Activated CD4-positive, alpha-beta T cell treated with anti-CD3 and anti-CD28 coated beads, Interleukin-2, amount 50 U/mL, for 16 hours (primary cell): ENCODE measurements around the gene C20orf96.
"Not testable (repeated sequence)": the region's sequence is repeated elsewhere in the genome, so short reads cannot be mapped to it uniquely, and the experiment has no call there.

Experiments
- DNase-seq: peaks from one replicate; pipeline ENCODE4 v3.0.0-alpha.2; 2020

Gene C20orf96, protein sequence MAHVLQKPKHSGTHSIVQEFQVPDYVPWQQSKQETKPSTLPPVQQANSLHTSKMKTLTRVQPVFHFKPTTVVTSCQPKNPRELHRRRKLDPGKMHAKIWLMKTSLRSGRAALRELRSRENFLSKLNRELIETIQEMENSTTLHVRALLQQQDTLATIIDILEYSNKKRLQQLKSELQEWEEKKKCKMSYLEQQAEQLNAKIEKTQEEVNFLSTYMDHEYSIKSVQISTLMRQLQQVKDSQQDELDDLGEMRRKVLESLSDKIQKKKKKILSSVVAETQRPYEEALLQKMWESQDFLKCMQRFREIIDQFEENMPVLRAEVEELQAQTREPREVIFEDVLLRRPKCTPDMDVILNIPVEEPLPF

DNA sequence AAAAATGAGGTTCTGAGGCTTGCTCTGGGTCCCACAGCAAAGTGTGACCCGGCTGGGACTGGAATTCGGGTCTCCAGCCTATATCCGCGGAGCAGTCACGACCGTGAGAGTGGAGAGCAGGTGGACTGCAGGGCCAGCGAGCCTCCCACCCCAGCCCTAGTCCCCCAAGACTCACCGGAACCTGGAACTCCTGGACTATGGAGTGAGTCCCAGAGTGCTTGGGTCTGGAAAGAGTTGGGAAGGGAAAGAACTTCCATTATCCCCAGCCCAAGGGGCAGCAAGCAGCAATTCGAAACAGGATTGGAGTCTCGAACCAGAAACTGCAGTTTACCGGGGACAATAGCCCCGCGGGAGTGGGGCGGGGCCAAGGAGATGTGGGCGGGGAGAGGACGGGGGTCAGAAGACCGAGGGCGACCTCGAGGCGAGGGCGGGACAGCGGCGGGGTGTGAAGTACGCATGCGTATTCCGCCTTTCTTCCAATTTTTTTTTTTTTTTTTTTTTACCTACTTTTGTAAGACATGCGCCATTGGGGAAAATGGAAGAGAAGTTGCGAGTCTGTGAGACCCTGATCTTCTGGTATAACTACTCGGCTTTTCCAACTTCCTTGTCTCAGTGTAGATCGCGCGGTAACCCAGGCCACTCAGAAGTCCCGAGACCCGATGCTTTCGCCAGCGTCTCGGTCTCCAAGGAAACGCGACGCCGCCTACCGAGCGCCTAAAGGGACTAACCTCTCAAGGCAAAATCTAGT, at the start of gene C20orf96:
Gene C20orf96, minus strand, starts transcription at position 667 of the 748 bp plus-strand sequence. Its CDS starts 140 bp downstream, at position 527.
- DNase-seq = peak; percentile 89

DNA sequence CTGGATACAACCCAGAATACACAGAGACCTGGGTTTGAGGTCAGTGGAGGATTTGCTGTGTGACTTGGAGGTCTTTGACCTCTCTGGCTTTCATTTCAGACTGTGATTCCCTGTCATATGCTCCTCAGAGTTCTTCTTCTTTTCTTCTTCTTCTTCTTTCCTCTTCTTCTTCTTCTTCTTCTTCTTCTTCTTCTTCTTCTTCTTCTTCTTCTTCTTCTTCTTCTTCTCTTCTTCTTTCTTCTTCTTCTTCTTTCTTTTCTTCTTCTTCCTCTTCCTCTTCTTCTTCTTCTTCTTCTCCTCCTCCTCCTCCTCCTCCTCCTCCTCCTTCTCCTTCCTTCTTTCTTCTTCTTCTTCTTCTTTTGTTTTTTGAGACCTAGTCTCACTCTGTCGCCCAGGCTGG, 45.5 kb upstream of the C20orf96 start:
- DNase-seq = not testable (repeated sequence)

DNA sequence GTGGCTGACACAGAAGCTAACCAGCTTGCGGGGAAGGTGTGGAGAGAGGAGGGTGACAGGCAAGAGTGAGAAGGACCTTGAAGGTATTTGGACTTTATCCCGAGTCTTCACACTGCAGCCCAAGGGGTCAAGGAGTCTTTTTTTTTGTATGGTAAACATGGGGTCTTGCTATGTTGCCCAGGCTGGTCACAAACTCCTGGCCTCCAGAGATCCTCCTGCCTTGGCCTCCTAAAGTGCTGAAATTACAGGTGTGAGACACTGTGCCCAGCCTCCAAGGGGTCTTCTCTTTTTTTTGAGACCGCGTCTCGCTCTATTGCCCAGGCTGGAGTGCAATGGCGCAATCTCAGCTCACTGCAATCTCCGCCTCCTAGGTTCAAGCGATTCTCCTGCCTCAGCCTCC, 44.0 kb upstream of the C20orf96 start:
- no peak for DNase-seq

DNA sequence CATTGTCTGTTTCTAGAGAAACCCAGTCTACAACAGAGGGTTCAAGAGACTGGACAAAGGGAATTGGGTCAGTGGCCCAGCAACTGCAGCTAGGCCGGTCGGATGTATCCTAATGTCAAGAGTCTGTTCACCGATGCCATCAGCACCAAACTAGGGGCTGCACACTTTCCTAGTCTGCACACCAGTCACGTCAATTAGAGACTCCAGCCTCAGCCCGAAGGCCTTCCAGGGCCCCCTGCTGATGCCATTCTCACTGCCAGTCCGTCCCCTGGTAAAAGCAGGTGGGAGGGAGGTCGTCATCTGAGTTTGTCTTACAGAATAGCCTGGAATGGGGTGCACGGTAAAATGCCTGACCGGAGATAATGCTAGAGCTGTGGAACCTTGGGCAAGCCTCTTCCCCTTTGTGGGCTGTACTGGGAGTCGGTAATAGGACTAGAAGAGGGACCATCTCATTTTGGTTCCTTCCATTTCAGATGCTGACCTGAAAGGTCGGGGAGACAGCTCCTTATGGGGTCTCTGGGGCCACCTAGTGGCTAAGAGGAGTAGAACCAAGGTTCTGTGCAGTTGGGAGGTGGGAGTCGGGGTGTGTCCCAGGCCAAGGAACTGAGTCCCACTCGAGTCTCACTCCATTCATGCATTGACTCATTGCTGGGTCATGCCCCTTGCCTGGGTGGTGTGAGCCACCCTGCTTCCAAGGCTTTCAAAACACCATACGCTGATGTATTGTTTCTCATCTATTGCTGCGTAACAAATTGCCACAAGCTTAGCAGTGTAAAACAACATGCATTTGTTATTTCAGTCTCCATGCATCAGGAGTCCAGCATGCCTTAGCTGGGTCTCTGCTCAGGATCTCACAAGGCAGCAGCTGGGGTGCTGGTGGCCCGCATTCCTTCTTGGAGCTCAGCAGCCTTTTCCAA, 39.9 kb upstream of the C20orf96 start:
- DNase-seq = peak; percentile 70

DNA sequence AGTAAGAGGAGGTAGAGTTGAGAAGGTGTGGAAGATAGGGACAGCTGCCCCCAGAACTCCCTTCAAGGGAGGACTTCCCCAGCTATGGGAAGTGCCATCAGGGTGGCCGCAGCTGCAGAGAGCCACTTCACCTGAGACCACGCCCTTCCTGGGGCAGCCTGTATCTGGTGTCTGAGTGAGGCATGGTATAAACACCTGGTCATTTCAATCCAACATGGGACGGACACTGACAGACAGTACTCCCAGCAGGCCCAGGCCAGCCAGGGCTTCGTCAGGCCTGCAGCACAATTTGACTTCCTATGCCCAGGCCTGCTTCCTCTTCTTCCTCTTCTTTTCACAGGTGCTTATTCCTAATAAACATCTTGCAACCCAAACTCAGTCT, 39.3 kb upstream of the C20orf96 start:
- no peak for DNase-seq

DNA sequence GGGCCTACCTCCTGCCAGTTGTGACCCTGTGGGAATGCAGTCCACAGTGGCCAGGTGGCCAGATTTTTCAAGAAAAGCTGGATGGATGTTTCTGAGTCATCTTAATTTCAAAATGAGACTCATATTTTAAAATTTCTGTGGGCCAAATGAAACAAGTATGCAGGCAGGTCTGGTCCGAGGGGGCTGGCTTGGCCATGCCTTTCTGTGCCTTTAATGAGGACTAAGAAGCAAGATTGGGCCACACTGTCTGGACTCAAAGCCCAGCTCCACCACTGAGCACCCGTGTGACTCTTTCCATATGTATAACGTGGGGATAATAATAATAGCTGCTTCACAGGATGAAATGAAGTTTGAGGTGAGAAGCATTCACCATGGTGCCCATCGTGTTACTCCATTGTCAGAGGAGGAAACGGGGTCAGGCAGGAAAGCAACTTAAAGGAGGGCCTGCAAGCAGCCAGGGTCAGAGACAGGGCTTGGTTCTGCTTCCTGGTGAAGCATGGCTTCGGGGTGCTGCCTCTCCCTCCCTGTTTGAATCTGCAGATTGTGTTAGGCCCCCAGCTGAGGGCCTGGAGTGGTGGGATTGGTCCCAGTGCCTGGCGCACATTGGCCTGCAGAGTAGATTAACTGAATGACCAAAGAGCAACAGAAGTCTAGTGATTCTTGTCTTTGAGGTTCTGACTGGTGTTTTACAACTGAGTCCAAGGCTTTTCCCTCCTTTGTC, 38.6 kb upstream of the C20orf96 start:
- DNase-seq = no peak

DNA sequence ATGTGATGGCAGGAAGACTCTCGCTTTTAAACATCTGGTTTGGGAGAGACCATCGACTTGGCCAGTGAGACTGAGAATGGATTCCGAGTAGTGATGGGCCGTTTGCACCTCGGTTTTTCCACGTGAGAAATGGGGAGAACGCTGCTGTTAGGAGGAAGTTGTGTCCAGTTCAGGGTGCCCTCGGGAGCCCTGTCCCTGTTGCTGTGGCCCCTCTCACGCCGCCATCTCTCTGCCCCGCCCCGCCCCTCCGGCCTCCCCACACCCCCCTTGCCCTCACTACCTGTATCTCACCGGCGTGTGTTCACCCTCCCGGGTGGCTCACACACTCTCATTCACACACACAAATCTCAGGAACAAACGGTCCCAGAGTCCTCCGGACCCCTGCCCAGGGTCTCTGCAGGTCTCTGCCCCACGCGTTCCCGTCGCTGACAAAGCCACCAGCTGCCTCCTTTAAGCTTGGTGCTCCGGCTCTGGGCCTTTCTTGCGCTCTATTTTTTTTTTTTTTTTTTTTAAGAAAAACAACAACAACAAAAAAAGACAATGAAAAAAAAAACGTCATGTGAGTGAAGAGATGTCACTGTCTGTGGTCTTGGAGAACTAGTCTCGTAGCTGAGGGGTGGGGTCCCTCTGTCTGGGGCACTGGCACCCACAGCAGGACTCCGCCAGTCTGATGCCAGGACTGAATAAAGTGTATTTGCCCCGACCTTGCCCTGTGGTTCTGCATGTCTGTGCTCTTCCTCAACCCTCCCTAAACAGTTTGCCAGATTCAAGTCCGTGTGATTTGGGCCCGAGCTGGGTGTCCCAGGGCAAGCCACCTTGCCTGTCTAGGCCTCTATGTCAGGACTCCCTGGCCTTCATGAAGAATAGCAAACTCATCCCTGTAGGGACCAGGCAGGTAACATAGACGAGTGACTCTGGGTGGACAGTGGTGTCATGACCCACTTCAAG, 37.8 kb upstream of the C20orf96 start:
- no peak for DNase-seq

DNA sequence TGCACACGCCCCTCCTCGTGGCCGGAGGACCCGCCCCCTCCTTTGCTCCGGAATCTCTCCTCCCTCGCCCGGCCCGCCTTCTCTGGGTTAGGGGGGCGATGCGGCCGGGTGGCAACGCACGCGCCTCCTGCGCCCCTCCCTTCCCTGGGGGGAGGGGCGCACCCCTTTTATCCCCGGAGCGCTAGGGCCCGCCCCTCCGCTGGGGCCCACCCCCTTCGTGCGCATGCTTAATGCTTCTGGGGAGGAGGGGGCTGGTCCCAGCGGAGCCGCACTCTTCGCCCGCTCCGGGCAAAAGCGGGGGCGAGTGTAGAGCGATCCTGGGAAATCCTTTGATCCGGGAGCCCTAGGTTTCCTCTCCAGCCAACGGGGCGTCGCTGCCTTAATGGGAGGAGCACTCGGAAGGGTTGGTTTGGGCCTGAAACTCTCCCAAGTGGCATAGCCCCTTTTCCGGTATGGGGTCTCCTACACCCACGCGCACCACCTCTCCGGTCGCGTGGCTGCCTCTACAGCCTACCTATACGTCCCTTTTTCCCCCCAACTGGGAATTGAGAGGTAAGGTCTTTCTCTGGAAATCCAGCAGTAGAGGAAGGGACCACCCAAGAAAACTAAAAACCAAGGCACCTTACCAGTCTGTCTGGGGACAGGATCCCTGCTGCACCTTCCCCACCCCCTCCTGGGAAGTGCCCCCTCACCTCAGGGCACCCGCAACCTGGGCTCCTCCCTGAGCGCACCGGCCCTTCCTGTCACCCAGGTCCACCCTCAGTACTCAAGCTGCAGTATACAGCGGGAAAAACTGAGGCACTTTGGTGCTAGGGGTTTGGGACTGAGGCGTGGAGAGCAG, 36.9 kb upstream of the C20orf96 start:
- peak; percentile 68 for DNase-seq

DNA sequence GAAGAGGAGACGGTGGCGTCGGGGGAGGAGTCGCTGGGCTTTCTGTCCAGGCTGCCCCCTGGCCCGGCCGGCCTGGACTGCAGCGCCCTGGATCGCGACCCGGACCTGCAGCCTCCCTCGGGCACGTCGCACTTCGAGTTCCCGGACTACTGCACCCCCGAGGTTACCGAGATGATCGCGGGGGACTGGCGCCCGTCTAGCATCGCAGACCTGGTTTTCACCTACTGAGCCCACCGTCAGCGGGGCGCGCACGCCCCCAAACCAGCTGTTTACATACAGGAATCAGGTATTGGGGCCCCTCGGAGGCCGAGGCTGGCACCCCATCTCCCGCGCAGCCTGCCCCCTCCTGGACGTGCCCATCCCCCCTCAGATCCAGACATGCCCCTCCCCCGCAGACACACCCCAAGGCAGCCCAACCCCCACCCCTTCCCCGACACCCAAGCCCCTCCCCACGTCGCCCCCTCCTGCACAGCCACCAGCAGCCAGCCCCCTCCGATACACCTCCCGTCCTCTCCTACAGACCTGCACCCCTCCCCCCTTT, 36.2 kb upstream of the C20orf96 start:
- no peak for DNase-seq

DNA sequence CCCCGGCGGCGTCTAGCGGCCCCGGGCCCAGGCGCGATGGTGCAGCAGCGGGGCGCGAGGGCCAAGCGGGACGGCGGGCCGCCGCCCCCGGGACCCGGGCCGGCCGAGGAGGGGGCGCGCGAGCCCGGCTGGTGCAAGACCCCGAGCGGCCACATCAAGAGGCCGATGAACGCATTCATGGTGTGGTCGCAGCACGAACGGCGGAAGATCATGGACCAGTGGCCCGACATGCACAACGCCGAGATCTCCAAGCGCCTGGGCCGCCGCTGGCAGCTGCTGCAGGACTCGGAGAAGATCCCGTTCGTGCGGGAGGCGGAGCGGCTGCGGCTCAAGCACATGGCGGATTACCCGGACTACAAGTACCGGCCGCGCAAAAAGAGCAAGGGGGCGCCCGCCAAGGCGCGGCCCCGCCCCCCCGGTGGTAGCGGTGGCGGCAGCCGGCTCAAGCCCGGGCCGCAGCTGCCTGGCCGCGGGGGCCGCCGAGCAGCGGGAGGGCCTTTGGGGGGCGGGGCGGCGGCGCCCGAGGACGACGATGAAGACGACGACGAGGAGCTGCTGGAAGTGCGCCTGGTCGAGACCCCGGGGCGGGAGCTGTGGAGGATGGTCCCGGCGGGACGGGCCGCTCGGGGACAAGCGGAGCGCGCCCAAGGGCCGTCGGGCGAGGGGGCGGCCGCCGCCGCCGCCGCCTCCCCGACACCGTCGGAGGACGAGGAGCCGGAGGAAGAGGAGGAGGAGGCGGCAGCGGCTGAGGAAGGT, 35.5 kb upstream of the C20orf96 start:
- peak; percentile 35 for DNase-seq

DNA sequence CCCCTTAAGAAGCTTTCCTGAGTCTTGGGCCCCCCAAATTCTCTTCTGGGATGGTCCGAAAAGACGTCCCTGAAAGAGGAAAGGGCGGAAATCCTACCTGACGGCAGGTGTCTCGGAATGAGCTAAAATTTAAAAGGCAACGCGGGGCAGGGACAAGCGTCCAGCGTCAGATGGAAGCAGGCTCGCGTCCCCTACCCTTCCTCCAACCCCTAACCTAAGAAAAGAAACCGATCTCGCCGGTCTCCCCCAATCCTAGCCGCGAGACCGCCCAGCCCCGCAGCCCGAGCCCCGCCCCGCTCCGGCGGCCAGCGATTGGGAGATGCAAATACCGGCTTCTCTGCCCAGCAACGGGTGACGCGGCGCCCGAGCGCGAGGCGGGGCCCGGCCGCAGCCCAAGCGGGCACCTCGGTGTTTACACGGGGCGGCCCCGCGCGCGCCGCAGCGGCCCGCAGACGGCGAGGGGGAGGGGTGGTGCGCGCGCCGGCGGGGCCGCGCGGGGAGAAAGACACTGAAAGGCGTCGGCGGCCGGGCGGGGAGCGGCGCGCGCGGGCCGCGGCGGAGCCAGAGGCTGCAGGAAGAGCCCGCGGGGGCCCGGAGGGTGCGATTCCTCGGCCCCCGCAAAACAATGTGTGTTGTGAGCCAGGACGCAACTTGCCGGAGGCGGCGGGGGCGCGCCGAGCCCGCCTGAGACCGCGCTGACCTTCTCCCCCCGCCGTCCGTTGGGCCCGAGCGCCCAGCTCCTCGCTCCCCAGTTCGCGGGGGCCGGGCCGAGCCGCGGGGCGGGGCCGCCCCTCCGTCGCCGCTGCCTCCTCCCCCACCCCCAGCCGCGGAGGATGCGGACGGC, 34.7 kb upstream of the C20orf96 start, which contains the start of gene SOX12:
Gene SOX12, plus strand, starts transcription at position 508 of the 844 bp plus-strand sequence. CDS start 373 bp downstream, outside the sequence.
- peak; percentile 97 for DNase-seq

DNA sequence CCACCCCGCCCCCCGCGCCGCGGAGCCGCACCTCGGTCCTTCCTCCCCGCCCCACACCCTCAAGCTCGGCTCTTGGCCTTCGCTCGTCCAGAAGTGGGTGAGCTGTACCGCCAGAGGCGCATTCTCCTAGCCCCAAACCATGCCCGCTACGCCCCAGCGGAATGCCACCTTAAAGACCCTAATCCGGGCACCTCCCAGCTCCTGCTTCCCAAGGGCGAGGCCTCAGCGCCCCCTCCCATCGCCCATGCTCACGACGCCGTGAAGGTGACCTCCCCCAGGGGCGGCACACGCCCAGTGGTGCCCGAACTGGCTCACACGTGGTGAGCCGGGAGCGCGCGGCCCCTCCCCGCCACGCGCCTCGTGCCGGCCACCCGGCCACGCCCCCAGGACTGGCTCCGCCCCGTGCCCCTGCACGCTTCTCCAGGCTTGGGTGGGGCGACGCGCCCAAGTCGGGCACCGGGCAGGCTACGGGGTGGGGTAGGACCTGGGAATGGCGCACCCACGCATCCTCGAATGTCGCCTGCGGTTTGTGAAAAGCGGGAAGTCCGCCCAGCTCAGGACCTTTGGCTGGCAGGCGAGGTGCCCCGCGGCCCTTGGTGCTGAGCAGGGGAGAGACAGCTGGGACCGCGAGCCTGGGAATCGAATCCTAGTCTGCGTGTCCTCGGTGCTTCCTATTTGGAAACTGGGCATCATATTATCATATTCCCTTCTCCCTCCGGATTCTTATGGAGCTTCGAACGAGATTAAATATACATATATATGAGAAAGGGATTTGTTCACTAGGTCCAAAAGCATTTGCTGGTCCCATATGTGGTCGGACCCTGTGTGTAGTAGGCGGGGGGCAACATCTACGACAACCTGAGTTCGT, 33.9 kb upstream of the C20orf96 start:
- peak; percentile 92 for DNase-seq

DNA sequence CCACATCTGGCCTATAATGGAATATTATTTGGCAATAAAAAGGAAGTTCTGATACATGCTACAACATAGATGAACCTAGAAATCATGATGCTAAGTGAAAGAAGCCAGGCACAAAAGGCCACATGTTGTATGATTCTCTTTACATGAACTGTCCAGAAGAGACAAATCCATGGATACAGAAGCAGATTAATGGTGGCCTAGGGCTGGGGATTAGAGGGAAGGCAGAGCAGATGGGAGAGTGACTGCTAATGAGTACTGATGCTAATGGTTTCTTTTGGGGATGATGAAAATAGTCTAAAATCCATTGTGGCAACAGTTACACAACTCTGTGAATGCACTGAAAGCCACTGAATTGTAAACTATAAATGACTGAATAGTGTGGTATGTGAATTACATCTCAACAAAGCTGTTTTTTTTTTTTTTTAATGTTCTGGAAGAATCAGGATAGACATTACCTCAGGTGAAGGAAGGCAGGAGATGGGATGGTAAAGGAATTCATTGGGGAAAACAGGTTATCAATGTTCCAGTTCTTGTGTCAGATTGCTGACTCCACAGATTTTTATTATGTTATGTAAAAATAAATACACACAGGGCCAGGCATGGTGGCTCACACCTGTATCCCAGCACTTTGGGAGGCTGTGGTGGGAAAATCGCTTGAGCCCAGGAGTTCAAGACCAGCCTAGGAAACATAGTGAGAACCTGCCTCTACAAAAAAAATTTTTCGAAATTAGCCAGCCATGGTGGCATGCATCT, 25.9 kb upstream of the C20orf96 start:
- no peak for DNase-seq

DNA sequence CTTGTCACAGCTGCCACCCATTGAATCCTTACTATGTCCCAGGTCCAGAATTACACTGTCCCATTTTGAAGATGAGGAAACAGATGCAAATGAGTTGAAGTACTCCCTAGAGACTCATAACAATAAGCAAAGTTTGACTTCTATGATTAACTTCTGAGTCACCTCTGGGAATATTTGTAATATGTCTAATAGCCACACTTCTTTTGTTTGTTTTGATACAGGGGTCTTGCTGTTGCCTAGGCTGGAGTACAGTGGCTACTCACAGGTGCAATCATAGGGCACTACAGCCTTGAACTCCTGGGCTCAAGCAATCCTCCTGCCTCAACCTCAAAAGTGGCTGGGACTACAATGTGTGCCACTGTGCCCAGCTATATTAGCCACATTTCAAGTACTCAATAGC, 23.4 kb upstream of the C20orf96 start:
- DNase-seq = no peak

DNA sequence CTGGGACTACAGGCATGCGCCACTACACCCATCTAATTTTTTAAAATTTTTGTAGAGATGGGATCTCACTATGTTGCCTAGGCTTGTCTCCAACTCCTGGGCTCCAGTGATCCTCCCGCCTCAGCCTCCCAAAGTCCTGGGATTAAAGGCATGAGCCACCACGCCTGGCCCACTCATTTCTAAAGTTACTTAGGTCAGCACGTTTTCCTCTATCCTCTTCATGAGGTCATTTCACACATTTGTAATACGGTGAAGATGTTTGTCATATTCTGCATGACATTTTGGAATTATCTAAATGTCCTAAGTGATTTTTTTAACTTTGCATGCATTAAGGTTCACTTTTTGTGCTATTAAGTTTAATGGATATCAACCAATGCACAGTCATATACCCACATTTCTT, 22.9 kb upstream of the C20orf96 start:
- no peak for DNase-seq

DNA sequence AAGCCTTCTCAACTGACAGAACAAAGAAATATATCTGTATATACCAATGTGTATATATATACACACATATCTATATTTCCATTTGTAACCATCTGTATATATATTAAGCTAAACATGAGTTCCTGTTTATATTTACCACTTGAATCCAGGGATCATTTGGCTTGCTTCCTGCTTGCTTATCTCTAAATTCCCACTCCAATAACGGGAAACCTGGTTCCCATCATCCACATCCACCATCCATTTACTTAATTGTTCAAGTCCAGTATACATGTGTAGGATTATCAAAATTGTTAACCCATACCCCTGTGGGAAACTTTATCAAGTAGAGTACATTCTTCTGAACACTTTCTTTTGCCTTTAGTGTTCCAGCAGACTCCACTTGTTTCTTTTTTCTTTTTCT, 22.3 kb upstream of the C20orf96 start:
- DNase-seq = no peak
